Neural progenitor cell (in vitro differentiated cells): ENCODE data around the gene TRIML2. TPM values are rescaled to one million over a fixed set of nuclear protein-coding genes. Genes with fewer than 3 reads are reported as not detected.

Experiments used
- DNase-seq: peaks from one replicate; pipeline ENCODE4 v3.0.0-alpha.2; 2016; ENCODE audit warnings: low spot score
- H2AFZ ChIP-seq: fragments of 200-600 bp; sonication (generic); replicated peaks from 2 replicates; pipeline ENCODE4 v1.6.1; 2016; ENCODE audit warnings: antibody characterized with exemption
- H3F3A ChIP-seq: fragments of 200-600 bp; sonication (generic); 2 replicates; pipeline ENCODE4 v1.6.1; 2016; ENCODE audit warnings: antibody characterized with exemption, low read depth
- H3K27ac ChIP-seq: fragments of 200-600 bp; sonication (generic); 2 replicates; pipeline ENCODE4 v1.5.1; 2016; ENCODE audit warnings: mild to moderate bottlenecking
- H3K27me3 ChIP-seq: fragments of 200-600 bp; sonication (generic); 2 replicates; pipeline ENCODE4 v1.6.1; 2016; ENCODE audit warnings: mild to moderate bottlenecking, moderate library complexity
- H3K36me3 ChIP-seq: fragments of 200-600 bp; sonication (generic); 2 replicates; pipeline ENCODE4 v1.5.1; 2016
- H3K4me1 ChIP-seq: fragments of 200-600 bp; sonication (generic); 2 replicates; pipeline ENCODE4 v1.6.1; 2016; ENCODE audit warnings: mixed run types
- H3K4me2 ChIP-seq: fragments of 200-600 bp; sonication (generic); 2 replicates; pipeline ENCODE4 v1.6.1; 2016
- H3K4me3 ChIP-seq: fragments of 200-600 bp; sonication (generic); 2 replicates; pipeline ENCODE4 v1.5.1; 2016
- H3K79me2 ChIP-seq: fragments of 200-600 bp; sonication (generic); 2 replicates; pipeline ENCODE4 v1.6.1; 2016; ENCODE audit warnings: low read depth
- H3K9ac ChIP-seq: fragments of 200-600 bp; sonication (generic); 2 replicates; pipeline ENCODE4 v1.6.1; 2016
- H3K9me3 ChIP-seq: fragments of 200-600 bp; sonication (generic); 2 replicates; pipeline ENCODE4 v1.5.1; 2016; ENCODE audit warnings: low read depth
- H4K20me1 ChIP-seq: fragments of 200-600 bp; sonication (generic); 2 replicates; pipeline ENCODE4 v1.6.1; 2016; ENCODE audit warnings: low read depth
- H3K27ac Mint-ChIP-seq: 3 replicates; pipeline ENCODE4 v1.8.0; 2021; ENCODE audit warnings: mixed read lengths
- H3K27me3 Mint-ChIP-seq: 2 replicates; pipeline ENCODE4 v1.8.0; 2022; ENCODE audit warnings: low read depth, mild to moderate bottlenecking, inconsistent platforms, moderate library complexity, mixed read lengths; ENCODE audit not compliant: insufficient read depth
- H3K36me3 Mint-ChIP-seq: 3 replicates; pipeline ENCODE4 v1.8.0; 2021; ENCODE audit warnings: mixed read lengths
- H3K4me1 Mint-ChIP-seq: 3 replicates; pipeline ENCODE4 v1.8.0; 2021; ENCODE audit warnings: mixed read lengths
- H3K4me3 Mint-ChIP-seq: 3 replicates; pipeline ENCODE4 v1.8.0; 2021; ENCODE audit warnings: mild to moderate bottlenecking, moderate library complexity, mixed read lengths
- H3K9me3 Mint-ChIP-seq: 3 replicates; pipeline ENCODE4 v1.8.0; 2020; ENCODE audit warnings: mixed read lengths
- EZH2 ChIP-seq: fragments of 200-600 bp; sonication (generic); IDR thresholded peaks from 2 replicates; pipeline ENCODE4 v1.6.1; 2017; ENCODE audit warnings: antibody characterized with exemption, mild to moderate bottlenecking, moderate library complexity
- EZH2phosphoT487 ChIP-seq: fragments of 200-600 bp; sonication (generic); IDR thresholded peaks from 2 replicates; pipeline ENCODE4 v1.6.1; 2017; ENCODE audit warnings: antibody characterized with exemption
- total RNA-seq: library from RNA; depleted of rRNA; stranded (reverse); fragments of >200 nt; gene quantifications from 2 replicates; pipeline ENCODE4 v1.2.3, GENCODE V29; 2015; ENCODE audit warnings: low replicate concordance
- TF ChIP-seq, protein P1 (sequence below): fragments of 200-600 bp; sonication (generic); IDR thresholded peaks from 2 replicates; pipeline ENCODE4 v1.5.1; 2017; ENCODE audit warnings: antibody characterized with exemption, mild to moderate bottlenecking

TRIML2 gene
- total RNA-seq, 1 donor from 2014 or later = 0.65 TPM

DNA sequence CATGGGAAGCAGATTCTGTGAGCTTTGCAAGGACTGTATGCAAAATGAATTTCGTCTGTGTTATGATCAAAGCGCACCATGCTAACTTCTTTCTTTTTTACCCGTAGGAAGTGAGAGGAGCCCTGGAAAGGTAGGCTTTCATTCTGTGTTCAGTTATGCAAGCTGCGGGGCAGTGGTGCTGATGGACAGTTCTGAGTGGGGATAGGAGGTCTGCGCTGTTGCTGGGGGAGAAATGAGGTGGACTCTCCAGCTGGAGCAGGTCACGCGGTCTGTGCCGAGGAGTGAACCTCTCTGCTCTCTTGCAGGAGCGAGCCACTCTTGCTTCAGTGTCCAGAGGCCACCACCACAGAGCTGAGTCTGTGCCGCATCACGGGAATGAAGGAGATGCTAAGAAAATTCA lies 34.3 kb upstream of the TRIML2 start:
- Histone ChIP-seq H4K20me1 (no peaks in the 10 kb centered on the region), H3K36me3 (no peaks in the 10 kb centered on the region), H3K4me3 (no peak overlapping the region), H3K4me2 (no peak overlapping the region), H3K27ac (no peak overlapping the region), H2AFZ (no peak overlapping the region), H3K27me3 (no peaks in the 10 kb centered on the region), H3F3A (no peaks in the 10 kb centered on the region), H3K9me3 (no peaks in the 10 kb centered on the region), H3K9ac (no peak overlapping the region), H3K4me1 (no peaks in the 10 kb centered on the region), H3K79me2 (no peaks in the 10 kb centered on the region)
- DNase-seq = no peak
- TF ChIP-seq EZH2 (no peak), EZH2phosphoT487 (no peak)
- TF ChIP-seq, protein P1, sequence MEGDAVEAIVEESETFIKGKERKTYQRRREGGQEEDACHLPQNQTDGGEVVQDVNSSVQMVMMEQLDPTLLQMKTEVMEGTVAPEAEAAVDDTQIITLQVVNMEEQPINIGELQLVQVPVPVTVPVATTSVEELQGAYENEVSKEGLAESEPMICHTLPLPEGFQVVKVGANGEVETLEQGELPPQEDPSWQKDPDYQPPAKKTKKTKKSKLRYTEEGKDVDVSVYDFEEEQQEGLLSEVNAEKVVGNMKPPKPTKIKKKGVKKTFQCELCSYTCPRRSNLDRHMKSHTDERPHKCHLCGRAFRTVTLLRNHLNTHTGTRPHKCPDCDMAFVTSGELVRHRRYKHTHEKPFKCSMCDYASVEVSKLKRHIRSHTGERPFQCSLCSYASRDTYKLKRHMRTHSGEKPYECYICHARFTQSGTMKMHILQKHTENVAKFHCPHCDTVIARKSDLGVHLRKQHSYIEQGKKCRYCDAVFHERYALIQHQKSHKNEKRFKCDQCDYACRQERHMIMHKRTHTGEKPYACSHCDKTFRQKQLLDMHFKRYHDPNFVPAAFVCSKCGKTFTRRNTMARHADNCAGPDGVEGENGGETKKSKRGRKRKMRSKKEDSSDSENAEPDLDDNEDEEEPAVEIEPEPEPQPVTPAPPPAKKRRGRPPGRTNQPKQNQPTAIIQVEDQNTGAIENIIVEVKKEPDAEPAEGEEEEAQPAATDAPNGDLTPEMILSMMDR = no peak
- no peaks in the 10 kb centered on the region for H3K4me1 Mint-ChIP-seq
- H3K27me3 Mint-ChIP-seq = peaks cover 2% of the 10 kb centered on the region
- H3K36me3 Mint-ChIP-seq = no peaks in the 10 kb centered on the region
- H3K4me3 Mint-ChIP-seq = no peak overlapping the region
- H3K27ac Mint-ChIP-seq = no peak overlapping the region
- peaks cover 5% of the 10 kb centered on the region for H3K9me3 Mint-ChIP-seq

DNA sequence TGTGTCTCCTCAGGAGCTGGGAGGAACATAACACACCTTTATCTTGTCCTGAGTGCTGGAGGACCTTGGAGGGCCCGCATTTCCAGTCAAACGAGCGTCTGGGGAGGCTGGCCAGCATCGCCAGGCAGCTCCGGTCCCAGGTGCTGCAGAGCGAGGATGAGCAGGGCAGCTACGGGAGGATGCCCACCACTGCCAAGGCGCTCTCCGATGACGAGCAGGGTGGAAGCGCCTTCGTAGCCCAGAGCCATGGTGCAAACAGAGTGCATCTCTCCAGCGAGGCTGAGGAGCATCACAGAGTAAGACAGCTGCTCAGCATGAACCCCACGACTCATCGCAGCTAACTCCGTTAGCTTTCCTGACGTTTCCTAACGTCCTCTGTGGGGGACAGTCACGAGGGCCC lies 30.3 kb upstream of the TRIML2 start:
- Mint-ChIP-seq H3K36me3 (no peaks in the 10 kb centered on the region), H3K4me1 (no peaks in the 10 kb centered on the region), H3K27me3 (no peaks in the 10 kb centered on the region)

DNA sequence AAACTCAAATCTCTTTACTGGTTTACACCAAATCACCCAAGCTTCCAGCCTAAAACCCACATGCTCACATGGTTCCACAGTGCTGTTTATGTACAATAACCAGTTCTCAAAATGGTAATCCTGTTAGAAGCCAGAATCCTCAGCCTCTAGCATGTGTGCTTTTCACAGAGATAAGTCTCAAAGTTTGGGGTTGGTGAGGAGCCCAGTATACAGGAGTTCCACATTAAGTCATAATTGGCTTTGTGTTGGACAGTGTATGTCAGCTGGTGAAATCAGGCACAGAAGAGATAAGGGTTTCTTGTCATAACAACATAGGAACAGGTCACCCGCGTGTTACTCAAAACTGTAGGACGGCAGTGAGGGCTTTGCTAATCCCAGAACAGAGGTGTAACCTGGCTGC lies 29.7 kb upstream of the TRIML2 start, which contains the start of gene TRIML1:
TSS of gene TRIML1 (plus strand) at position 301 of the 400 bp plus-strand sequence. CDS start 118 bp downstream, outside the sequence.
- Mint-ChIP-seq H3K4me3 (no peak within 1 kb of the TSS), H3K27me3 (no peaks in the 10 kb centered on the region)
- no peak within 1 kb of the TSS for H2AFZ ChIP-seq

More for the DNA sequence above, 30.3 kb upstream of the TRIML2 start:
- no peaks in the 10 kb centered on the region for H3K9me3 Mint-ChIP-seq
- TF ChIP-seq EZH2 = no peak
- TF ChIP-seq, protein P1 = no peak
- TF ChIP-seq EZH2phosphoT487 = no peak
- Histone ChIP-seq H2AFZ (no peak overlapping the region), H3K9ac (no peak overlapping the region), H3K4me2 (no peak overlapping the region), H3K4me1 (no peaks in the 10 kb centered on the region), H4K20me1 (no peaks in the 10 kb centered on the region), H3K27ac (no peak overlapping the region), H3K9me3 (no peaks in the 10 kb centered on the region), H3F3A (no peaks in the 10 kb centered on the region), H3K4me3 (no peak overlapping the region), H3K36me3 (no peaks in the 10 kb centered on the region), H3K27me3 (no peaks in the 10 kb centered on the region), H3K79me2 (no peaks in the 10 kb centered on the region)
- H3K27ac Mint-ChIP-seq = no peak overlapping the region
- H3K4me3 Mint-ChIP-seq = no peak overlapping the region
- DNase-seq = no peak

More for the DNA sequence above, 29.7 kb upstream of the TRIML2 start, which contains the start of gene TRIML1:
- Histone ChIP-seq H3K9me3 (no peaks in the 10 kb centered on the region), H3F3A (no peaks in the 10 kb centered on the region), H4K20me1 (no peaks in the 10 kb centered on the region), H3K79me2 (no peaks in the 10 kb centered on the region), H3K4me1 (no peaks in the 10 kb centered on the region), H3K9ac (no peak within 1 kb of the TSS), H3K36me3 (no peaks in the 10 kb centered on the region), H3K27me3 (no peaks in the 10 kb centered on the region), H3K4me3 (no peak within 1 kb of the TSS), H3K27ac (no peak within 1 kb of the TSS), H3K4me2 (no peak within 1 kb of the TSS)
- Mint-ChIP-seq H3K36me3 (no peaks in the 10 kb centered on the region), H3K9me3 (no peaks in the 10 kb centered on the region), H3K27ac (no peak within 1 kb of the TSS), H3K4me1 (no peaks in the 10 kb centered on the region)
- no peak for TF ChIP-seq EZH2phosphoT487
- TF ChIP-seq, protein P1 = no peak
- no peak for TF ChIP-seq EZH2
- no peak for DNase-seq
